Medulla oblongata (tissue), 1 donor: ENCODE results near the gene UBL7.
"Not testable (repeated sequence)": the region's sequence is repeated elsewhere in the genome, so short reads cannot be mapped to it uniquely, and the experiment has no call there.

ENCODE experiments used
- DNase-seq: peaks from one replicate; pipeline ENCODE4 v3.0.0-alpha.2; 2015; ENCODE audit errors: extremely low spot score

The UBL7 gene

GRCh38 chr15:74460871-74461846, at the start of gene UBL7:
Gene UBL7, minus strand, starts transcription at chr15:74461160. Its CDS starts 2,293 bp downstream, at chr15:74458867.
- peak; percentile 98 for DNase-seq

GRCh38 chr15:74506515-74506840, 45.5 kb upstream of the UBL7 start:
- DNase-seq, result no peak

- DNase-seq, result no peak
Measured at GRCh38 chr15:74505837-74506514, 45.0 kb upstream of the UBL7 start.

- DNase-seq, result no peak
Measured at GRCh38 chr15:74504836-74505235, 43.9 kb upstream of the UBL7 start.

- no peak for DNase-seq
Measured at GRCh38 chr15:74504418-74504817, 43.5 kb upstream of the UBL7 start.

GRCh38 chr15:74502301-74502700, 41.3 kb upstream of the UBL7 start:
- no peak for DNase-seq

GRCh38 chr15:74500401-74500800, 39.4 kb upstream of the UBL7 start:
- DNase-seq, result no peak

- DNase-seq, result no peak
Measured at GRCh38 chr15:74499366-74499765, 38.4 kb upstream of the UBL7 start.

GRCh38 chr15:74497584-74497983, 36.6 kb upstream of the UBL7 start:
- DNase-seq, result no peak

- DNase-seq, result no peak
Measured at GRCh38 chr15:74496648-74497047, 35.7 kb upstream of the UBL7 start.

GRCh38 chr15:74490339-74490689, 29.4 kb upstream of the UBL7 start:
- no peak for DNase-seq

GRCh38 chr15:74489518-74490338, 28.8 kb upstream of the UBL7 start:
- peak; percentile 55 for DNase-seq

GRCh38 chr15:74488776-74489175, 27.8 kb upstream of the UBL7 start:
- no peak for DNase-seq

GRCh38 chr15:74482661-74483060, 21.7 kb upstream of the UBL7 start:
- DNase-seq, result no peak

- not testable (repeated sequence) for DNase-seq
Measured at GRCh38 chr15:74480364-74480763, 19.4 kb upstream of the UBL7 start.

GRCh38 chr15:74471621-74472020, 10.7 kb upstream of the UBL7 start:
- not testable (repeated sequence) for DNase-seq

GRCh38 chr15:74470631-74471395, 9.9 kb upstream of the UBL7 start:
- no peak for DNase-seq

GRCh38 chr15:74468341-74469032, 7.5 kb upstream of the UBL7 start:
- no peak for DNase-seq

GRCh38 chr15:74466570-74466969, 5.6 kb upstream of the UBL7 start:
- no peak for DNase-seq

- no peak for DNase-seq
Measured at GRCh38 chr15:74464897-74465296, 3.9 kb upstream of the UBL7 start.

GRCh38 chr15:74464216-74464615, 3.3 kb upstream of the UBL7 start:
- no peak for DNase-seq
